HG03108 (cell line): ENCODE results near the gene GOSR2.
A peak's percentile ranks its signal among the peaks of the same experiment; 100 is the strongest.
"Not testable (repeated sequence)": the region's sequence is repeated elsewhere in the genome, so short reads cannot be mapped to it uniquely, and the experiment has no call there.

Source experiments
- ATAC-seq: cut with Tn5 transposase; IDR thresholded peaks from one replicate; pipeline ENCODE4 v1.9.1; 2021; ENCODE audit warnings: moderate library complexity; ENCODE audit not compliant: unreplicated experiment

Gene GOSR2

DNA sequence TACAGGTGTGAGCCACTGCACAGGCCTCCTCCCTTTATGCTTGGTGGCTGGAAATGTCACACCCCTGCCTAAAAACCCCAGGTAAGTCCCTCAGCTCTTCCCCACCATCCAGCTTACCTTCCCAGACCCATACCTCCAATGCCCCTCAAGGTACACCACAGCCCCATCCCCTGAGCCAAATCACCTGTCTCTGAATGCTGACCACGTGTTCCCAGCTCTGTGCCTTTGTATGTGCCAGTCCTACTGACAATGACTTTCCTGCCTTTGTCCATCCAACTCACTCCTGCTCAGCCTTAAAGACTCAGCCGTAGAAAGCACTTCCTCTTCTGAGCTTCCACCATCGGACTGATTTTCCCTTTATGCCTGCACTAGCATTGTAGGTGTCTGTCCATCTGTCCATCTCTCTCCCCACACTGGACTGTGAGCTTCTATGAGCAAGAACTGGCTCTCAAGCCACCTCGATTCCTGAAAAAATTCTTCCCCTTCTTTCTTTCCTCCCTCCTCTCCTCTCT is 30.7 kb upstream of the GOSR2 start:
- no peak for ATAC-seq

GRCh38 chr17:46894024-46894423 is 28.9 kb upstream of the GOSR2 start:
- ATAC-seq: no peak

DNA sequence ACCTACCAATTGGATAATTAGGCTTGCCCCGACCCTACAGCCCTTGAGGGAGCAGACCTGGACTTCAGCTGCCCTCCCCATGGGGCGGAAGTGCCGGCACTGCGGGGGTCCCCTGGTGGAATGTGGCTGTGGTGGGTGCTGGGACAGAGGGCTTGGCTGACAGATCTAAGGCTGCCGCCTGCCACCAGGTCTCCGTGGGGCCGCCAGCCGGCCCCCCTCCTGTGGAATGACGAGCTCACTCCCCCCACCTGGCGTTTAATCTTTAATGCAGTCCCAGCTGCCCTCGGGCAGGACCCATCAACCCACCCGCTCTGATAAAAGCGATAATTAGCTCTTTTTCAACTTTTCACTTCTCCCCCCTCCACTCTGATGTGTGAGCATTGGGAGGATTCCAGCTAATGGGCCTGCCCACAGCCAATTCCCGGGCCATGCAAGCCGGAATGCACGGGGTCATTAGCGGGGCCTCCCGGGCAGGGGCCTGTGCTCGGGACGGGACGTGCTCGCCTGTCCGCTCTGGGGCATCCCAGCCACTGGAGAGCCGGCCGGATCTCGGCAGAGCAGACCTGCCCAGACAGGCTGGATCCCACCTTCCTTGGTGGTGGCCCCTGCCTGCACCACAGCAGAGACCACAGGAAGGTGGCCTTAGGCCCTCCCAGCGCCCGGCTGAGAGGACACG is 28.3 kb upstream of the GOSR2 start:
- no peak for ATAC-seq

DNA sequence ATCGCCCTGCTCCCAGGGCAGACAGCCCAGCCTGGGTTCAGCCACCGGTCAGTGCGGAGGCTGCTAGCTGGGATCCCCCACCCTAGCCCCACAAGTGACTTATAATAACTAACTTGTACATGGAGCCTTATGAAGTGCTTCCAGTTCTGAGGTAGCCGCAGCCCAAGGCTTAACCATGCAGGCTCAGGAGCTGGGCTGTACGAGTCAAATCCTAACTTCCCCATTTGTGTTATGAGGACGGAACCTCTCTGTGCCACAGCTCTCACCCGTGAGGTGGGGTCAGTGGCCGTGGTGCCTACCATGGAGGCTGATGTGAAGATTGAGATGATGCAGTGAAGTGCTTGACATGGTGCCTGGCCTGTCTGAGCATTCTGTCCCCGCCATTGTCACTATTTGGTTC is 27.8 kb upstream of the GOSR2 start:
- ATAC-seq: no peak

- no peak for ATAC-seq
Measured at GRCh38 chr17:46896991-46897390, 26.0 kb upstream of the GOSR2 start.

DNA sequence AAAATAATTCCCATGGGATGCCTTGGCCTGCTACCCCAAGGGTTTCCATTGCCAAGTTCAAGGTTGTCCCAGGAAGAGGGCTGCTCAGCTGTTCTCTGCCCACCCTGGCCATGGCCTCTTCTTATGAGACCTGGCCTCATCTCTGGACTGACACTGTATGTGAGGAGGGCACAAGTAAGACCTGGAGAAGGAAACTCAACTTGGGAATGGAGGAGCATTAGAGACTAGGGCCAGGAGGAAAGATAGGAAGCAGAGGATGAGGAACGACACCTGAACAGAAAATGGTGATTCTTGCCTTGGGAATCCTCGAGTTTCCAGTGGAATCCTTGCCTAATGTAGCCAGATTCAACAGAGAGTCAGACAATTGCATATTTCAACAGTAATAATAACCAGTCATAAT is 24.6 kb upstream of the GOSR2 start:
- ATAC-seq: no peak

GRCh38 chr17:46898860-46899259 is 24.1 kb upstream of the GOSR2 start:
- ATAC-seq: no peak

- no peak for ATAC-seq
Measured at GRCh38 chr17:46901291-46901690, 21.7 kb upstream of the GOSR2 start.

DNA sequence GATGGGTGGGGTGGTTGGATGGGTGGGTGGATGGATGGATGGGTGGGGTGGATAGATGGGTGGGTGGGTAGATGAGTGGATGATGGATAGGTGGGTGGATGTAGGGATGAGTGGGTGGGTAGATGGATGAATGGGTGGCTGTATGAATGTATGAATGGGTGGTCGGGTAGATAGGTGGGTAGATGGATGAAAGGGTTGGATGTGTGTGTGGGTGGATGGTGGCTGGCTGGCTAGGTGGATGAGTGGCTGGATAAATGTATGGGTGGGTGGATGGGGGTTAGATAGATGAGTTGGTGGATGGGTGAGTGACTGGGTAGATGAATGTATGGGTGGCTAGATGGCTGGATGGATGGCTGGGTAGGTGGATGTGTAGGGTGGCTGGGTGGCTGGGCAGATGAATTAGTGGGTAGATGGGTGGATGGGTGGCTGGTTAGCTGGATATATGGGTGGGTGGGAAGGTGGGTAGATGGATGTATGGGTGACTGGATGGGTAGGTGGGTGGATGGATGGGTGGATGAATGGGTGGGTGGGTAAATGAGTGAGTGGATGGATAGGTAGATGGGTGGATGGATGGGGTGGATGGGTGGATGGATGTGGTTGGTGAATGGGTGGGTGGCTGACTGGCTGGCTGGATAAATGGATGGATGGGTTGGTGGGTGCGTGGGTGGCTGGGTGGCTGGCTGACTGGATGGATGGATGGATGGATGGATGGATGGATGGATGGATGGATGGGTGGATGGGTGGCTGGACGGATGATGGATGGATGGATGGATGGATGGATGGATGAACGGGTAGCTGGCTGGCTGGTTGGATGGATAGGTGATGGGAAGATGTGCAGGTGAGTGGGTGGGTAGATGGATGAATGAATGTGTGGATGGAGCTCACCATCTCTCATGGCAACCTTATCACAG is 18.9 kb upstream of the GOSR2 start:
- no peak for ATAC-seq

DNA sequence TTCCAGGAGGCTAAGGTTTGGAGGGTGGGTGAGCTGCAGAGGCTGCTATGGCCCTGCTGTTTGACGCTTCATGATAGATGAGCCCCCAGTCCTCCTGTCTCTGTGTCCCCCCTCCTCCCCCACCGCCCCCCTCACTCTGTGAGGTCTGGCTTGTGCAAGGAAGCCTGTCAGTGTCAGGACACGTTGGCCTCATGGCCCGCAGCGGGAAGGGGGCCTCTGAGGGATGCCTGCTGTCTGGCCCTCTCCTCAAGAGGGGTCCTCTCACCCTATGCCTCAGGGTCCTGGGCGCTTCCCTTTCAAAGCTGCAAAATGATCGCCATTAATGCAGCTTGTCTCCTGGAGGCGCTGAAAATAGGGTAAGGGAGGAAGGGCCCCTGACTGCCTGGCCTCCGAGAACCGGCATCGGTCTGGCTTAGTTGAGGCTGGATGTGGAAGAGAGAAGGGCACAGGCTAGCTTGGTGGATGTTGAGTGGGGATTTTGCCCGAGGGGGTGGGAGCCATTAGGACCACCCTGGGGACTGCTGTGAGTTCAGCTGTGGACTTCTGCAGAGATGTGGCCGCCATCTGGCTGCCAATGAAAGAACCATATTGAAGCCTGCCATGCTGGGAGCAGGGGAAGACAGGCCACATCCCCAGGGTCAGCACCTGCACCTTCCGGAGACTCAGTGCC is 14.8 kb upstream of the GOSR2 start:
- no peak for ATAC-seq

DNA sequence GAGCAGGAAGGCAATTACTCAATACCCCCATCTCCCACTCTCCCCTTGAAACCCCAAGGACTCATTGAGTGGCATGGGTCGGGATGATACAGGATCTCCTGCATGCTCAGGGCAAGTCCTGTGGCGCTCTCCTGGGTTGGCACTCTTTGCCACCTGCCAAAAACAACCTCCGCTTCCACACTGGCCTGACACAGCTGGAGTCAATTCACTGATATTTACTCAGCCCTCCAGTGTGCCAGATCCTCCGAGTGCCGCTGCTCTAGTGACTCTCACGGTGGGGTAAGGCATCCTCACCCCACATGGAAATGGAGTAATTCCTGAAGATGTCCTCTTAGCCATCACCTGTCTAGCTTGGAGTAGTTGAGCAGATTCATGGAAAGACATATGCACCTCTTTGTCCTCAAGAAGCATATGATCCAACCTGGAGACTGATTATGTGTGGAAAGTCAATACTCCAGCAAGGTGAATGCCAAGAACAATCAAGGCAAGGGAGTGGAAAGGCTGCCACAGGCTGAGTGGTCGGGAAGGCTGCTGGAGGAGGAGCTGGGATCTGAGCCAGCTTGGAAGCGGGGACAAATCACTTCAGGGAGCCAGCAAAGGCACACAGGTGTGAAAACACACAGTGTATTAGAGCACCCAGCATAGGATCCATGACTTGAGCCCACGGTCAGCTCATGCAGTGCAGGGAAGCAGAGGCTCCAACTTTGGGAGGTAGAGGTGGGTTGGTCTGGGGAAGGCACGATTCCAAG is 12.6 kb upstream of the GOSR2 start:
- no peak for ATAC-seq

GRCh38 chr17:46911311-46911710 is 11.6 kb upstream of the GOSR2 start:
- ATAC-seq: no peak

DNA sequence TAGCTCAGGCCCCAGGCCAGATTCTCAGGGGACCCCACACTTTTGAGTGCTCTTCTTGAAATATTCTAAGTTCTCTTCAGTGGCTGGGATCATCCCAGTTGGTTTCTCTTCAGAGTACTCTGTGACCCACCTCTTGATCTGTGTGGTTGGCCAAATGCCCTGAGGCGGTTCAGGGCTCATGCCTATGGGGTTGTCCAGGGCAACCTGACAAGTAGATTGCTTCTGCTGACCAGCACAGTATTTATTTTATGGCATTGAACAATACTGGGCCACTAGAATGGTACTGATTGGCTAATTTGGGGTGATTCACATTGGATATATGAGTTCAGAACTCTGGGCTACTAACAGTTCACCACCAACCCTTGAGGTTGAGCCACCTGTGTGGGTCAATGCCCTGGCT is 7.4 kb upstream of the GOSR2 start:
- no peak for ATAC-seq

DNA sequence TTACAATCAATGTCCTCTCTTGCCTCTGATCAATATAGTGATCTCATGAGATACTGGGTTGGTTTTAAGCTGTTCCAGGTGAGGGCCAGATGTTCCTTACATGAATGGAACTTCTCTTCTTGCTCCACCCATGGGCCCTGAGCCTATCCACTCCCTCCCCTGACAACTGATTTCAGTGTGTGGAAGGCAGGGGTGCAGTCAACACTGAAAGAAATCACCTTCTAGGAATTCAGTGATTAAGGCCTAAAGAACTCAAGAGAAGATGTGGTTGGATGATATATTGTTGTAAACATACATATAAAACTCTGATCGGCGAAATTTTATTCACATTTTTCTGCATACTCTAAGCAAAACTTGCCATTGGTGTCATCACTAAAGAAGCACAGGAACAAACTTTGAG is 6.7 kb upstream of the GOSR2 start:
- no peak for ATAC-seq

GRCh38 chr17:46916623-46917022 is 6.3 kb upstream of the GOSR2 start:
- no peak for ATAC-seq

- ATAC-seq: no peak
Measured at GRCh38 chr17:46917041-46917440, 5.9 kb upstream of the GOSR2 start.

GRCh38 chr17:46917516-46917915 is 5.4 kb upstream of the GOSR2 start:
- ATAC-seq: no peak

- not testable (repeated sequence) for ATAC-seq
Measured at GRCh38 chr17:46921962-46922361, 998 bp upstream of the GOSR2 start.

DNA sequence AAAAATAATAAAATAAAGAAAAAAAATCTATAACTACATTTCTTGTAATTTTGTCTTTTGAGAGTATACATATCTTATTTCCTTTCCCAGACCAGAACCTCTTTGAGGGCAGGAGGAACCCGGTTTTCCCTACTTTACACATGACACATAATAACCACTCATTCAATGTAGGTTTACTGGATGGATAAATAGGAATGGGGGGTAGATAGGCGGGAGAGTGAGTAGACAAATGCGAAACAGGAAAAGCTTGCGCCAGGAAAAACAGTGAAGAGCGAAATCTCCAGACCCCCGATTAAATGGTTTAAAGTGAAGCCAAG is 515 bp upstream of the GOSR2 start:
- peak; percentile 7 for ATAC-seq

DNA sequence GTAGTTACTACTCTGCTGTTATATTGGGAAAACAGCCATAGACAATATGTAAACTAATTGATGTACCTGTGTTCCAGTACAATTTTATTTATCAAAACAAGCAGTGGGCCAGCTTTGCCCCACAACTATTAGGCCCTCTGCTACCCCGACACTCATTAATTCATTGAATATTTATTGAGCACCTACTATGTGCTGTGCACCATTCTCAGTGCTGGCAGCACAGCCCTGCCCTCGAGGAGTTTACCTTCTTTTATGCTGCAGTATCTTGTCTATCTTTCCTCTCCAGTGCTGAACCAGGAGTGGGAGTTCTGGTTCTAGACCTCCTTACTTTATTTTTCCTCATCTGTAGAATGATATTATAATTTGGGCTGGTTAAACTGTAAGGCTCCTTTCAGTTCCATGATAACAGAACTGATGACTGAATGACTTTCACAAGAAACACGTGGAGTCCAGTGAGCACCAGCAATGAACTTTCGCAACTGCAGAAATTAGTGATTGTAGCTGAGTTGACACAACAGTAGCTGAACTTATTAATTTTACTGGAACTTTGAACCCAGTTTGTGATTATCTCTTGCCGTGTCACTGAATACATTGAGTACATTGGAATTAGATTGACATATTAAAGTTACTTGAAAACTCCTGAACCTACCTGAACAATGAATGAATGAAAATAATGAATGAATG is 2.4 kb downstream of the GOSR2 start:
- no peak for ATAC-seq
